ENCODE measurements around the gene CDH5.

DNA sequence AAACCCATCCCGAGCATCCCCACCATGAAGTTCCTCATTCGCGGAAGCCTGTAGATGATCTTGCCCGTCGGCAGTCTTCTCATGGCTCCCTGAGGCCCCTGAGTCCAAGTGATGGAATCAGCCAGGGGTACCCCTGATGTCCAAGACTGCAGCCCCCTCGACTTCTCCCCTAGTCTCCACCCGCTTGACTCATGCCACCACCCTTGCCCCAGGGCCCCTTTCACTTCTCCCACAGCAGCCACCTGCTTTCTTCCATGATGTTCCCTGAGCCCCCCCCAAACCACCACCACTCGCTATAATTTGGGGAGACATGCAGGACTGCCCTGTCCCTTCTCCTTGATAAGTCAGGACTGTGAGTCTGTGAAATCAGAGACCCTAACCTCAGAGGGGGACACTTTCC, 72.0 kb downstream of the CDH5 start:
- TF ChIP-seq CTCF (conservative IDR thresholded peaks at IDR 0.05; ENCODE audit: low read depth, low read length) (no peak), EZH2 (IDR thresholded peaks at IDR 0.05; ENCODE audit: low read length, unreplicated experiment) (no peak), EZH2phosphoT487 (IDR thresholded peaks at IDR 0.05; ENCODE audit: borderline replicate concordance, low read length) (no peak)

Data from PC-3 (cell line).